ENCODE data around the gene TRAPPC3.
"Not testable (repeated sequence)": the region's sequence is repeated elsewhere in the genome, so short reads cannot be mapped to it uniquely, and the experiment has no call there.

The TRAPPC3 gene

DNA sequence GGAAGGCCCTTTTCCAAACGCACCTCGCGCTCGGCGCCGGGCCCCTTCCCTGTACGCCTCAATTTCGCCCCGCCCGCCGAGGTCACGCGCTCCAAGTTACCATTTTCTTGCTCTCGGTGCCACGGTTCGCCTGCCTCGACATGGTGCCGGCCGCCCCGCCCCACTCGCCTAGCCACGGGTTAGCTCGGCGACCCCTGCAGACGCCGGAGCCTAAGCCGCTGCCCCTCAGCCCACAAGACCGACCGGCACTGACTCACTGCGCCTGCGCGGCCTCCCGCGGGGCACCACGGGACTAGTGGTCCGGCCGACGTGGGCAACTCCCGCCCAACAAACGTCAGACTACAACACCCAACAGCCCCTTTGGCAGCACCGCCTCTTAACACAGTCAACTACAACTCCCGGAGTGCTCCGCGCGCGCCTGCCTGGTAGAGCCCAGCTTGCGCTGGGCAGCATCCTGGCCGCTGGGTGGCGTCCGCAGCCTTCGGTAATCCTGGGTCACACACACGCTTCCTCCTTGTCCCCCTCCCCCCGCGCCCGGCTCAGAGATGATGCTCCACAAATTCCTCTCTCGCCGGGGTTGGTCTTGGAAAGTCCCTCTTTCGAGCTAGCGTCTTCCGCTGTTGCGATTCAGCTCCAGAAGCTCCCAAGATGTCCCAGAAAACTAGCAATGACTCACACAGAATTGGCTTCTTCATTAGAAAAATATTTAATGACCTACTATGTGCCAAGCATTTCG lies at the start of gene TRAPPC3:
Gene TRAPPC3, minus strand, starts transcription at position 250 of the 736 bp plus-strand sequence. Its CDS starts 108 bp downstream, at position 142.
- peak; percentile 99 for DNase-seq (ENCODE audit: low read depth)

DNA sequence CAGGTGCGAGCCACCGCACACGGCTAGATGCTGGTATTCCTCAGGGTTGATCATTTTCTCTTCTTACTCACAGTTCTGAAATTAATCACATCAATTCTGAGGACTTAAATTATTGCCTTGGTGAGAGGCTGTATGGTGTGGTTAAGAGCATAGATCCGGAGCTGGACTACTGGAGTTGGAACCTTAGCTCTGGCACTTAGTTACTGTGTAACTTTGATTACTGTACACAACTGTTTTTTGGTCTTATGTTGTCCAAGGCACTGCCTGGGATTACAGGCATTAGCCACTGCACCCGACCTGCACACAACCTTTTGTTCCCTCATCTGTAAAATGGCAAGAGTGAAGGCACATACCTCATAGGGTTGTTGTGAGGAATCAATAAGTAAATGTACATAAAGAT lies 49.4 kb upstream of the TRAPPC3 start:
- DNase-seq (ENCODE audit: low read depth): no peak

DNA sequence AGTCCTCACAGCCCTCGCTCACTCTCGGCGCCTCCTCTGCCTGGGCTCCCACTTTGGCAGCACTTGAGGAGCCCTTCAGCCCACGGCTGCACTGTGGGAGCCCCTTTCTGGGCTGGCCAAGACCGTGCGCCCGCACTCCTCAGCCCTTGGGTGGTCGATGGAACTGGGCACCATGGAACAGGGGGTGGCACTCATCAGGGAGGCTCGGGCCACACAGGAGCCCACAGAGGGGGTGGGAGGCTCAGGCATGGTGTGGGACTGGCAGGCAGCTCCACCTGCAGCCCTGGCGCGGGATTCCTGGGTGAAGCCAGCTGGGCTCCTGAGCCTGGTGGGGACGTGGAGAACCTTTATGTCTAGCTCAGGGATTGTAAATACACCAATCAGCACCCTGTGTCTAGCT lies 47.5 kb upstream of the TRAPPC3 start:
- DNase-seq (ENCODE audit: low read depth): not testable (repeated sequence)

DNA sequence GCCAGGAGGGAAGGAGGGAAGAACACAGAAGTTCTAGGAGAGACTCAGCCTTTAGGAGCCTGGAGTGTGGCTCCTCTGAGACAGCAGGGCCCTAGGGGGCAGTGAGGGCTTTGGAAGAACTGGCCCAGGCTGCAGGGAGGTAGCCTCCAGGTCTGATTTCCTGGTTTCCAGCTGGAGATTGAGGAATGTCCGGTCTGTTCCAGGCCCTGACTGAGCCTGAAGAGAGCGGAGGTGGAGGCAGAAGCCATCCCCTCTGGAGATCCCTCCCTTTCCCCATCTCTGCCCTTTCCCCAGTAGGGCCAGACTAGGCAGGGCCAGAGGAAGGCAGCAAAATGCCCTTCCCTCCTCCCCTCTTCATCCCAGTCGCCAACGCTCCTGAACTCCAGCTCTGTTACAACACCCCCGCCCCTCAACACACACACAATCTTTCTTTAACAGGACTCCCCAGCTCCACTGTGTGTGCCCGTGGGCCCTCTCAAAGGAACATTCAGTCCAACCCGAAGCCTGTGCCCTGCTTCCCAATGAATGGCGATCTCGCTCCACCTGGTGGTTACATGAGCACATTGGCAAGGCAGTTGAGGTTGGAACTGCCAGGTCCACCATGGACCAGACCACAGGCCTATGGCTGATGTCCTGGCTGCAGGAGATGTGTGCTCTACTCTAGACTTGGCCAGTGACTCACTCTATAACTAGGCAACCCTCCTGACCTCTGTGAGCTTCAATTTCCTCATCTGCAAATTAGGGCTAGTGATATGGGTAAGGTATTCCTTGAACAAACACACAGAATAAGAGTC lies 38.7 kb upstream of the TRAPPC3 start:
- peak; percentile 68 for DNase-seq (ENCODE audit: low read depth)

DNA sequence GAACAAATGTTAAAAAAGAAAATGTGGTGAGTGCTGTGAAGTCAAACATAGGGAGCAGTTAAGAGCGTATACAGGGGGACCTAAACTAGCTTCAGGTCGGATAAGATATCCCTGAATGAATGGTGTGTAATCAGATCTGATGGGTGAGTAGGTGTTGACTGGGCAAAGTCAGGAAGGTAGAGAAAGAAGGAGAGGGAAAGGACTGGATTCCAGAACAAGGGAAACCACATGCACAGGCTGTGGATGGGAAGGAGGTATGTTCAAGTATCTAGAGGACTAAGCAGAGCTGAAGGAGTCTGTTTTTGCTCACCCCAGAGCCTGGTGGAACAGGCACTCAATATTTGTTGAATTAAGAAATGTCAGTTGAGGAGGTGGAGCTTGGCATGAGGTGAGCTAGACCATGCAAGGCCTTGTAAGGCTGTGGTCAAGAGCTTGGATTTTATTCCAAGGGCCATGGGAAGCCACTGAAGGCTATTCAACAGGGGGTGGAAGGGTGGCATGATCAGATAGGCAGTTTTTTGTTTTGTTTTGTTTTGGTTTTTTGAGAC lies 34.1 kb upstream of the TRAPPC3 start:
- no peak for DNase-seq (ENCODE audit: low read depth)

DNA sequence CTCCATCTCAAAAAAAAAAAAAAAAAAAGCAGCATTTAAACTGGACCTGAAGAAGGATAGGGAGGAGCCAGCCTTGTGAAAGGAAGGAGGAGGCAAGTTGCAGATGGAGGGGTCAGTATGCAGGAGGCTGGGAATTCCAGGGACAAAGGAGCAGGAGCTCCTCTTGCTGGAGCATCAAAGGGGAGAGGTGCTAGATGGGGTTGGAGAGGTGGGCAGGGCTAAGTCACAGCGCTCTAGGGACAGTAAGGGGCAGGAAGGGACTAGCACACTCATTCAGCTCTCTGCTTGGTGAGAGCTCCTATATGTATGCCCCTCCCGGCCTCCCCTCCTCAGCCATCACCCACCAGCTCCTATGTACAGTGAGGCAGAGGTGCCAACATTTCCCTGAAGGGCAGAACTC lies 33.4 kb upstream of the TRAPPC3 start:
- DNase-seq (ENCODE audit: low read depth): no peak

DNA sequence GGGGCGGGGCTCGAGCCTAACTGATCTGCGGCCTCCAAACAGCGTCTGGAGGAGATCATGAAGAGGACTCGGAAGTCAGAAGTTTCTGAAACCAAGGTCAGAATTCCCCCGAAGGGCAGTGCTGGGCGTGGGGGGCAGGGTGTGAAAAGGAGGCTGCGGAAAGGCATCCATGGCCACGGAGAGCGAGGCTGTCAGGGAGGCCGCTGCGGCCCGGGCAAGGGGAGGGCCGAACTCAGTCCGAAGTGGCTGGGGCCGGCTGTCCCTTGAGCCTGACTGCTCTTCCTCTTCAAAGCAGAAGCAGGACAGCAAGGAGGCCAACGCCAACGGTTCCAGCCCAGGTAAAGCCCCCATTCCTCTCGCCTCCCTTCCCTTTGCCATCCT lies 29.9 kb upstream of the TRAPPC3 start:
- DNase-seq (ENCODE audit: low read depth): no peak

DNA sequence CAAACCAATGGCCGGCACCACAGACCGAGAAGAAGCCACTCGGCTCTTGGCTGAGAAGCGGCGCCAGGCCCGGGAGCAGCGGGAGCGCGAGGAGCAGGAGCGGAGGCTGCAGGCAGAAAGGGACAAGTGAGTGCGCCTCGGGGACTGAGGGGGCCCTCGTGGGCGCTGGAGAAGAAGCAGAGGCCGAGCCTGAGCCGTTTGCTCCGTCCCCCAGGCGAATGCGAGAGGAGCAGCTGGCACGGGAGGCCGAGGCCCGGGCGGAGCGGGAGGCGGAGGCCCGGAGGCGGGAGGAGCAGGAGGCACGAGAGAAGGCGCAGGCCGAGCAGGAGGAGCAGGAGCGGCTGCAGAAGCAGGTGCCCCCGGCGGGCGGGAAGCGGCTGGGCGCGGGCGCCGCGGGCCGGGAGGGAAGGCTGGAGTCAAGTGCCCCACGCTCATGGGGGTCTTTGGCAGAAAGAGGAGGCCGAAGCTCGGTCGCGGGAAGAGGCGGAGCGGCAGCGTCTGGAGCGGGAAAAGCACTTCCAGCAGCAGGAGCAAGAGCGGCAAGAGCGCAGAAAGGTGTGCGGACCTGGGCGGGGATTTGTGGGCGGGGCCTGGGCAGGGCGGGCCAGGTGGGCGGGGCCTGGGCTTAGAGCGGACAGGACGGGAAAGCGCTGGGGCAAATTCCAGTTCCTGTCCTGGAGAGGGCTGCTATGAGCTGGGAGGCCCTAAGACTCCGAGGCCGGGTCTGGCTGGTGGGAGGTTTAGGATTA lies 29.4 kb upstream of the TRAPPC3 start:
- no peak for DNase-seq (ENCODE audit: low read depth)

DNA sequence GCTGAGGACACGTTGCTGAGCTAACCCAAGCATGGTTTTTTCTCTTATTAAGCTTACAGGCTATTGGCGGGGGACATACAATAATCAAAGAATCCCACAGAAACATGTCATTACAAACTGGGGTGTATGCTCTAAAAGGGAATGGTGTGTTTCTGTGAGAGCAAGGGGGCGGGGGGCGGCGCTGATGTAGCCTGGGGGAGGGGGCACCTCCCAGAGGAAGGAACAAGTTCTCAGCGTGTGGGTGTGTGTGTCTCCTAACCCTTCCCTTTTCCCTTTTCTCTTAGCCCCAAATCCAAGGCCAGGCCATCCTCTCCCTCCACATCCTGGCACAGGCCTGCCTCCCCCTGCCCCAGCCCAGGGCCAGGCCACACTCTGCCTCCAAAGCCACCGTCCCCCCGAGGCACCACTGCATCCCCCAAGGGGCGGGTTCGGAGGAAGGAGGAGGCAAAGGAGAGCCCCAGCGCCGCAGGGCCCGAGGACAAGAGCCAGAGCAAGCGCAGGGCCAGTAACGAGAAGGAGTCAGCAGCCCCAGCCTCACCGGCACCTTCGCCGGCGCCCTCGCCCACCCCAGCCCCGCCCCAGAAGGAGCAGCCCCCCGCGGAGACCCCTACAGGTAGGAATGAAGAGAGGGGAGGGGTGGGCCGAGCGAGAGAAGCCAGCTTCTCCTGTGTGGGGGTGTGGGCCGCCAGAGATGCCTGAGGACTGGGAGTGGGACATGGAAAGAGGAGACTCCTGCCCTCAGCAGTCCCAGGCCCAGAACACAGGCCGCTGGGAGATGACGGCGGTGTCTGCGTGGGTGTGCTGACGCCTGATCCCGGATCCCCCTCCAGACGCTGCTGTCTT lies 28.5 kb upstream of the TRAPPC3 start:
- DNase-seq (ENCODE audit: low read depth): no peak

DNA sequence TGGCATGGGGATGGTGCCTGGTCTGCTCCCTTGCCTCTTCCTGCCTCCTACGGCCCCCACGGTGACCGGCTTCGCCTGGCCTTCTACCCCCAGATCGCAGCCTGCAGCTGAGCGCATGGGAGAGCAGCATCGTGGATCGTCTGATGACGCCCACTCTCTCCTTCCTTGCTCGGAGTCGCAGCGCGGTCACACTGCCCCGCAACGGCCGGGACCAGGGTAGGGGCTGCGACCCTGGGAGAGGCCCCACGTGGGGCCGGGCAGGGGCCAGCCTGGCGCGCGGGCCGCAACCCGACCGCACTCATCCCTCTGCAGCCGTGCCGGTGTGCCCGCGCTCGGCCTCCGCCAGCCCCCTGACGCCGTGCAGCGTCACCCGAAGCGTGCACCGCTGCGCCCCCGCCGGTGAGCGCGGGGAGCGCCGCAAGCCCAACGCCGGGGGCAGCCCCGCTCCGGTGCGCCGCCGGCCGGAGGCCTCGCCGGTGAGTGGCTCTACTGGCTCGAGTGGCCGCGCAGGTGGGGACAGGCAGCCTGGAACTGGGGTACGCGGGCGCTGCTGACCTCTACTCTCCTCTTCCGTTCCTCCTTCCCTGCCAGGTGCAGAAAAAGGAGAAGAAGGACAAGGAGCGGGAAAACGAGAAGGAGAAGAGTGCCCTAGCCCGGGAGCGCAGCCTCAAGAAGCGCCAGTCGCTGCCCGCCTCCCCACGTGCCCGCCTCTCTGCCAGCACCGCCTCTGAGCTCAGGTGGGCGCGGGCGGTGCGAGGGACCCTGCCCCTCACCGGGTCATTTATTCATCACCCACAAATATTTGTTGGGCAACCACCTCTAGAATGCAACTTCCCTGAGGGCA lies 27.0 kb upstream of the TRAPPC3 start:
- no peak for DNase-seq (ENCODE audit: low read depth)

DNA sequence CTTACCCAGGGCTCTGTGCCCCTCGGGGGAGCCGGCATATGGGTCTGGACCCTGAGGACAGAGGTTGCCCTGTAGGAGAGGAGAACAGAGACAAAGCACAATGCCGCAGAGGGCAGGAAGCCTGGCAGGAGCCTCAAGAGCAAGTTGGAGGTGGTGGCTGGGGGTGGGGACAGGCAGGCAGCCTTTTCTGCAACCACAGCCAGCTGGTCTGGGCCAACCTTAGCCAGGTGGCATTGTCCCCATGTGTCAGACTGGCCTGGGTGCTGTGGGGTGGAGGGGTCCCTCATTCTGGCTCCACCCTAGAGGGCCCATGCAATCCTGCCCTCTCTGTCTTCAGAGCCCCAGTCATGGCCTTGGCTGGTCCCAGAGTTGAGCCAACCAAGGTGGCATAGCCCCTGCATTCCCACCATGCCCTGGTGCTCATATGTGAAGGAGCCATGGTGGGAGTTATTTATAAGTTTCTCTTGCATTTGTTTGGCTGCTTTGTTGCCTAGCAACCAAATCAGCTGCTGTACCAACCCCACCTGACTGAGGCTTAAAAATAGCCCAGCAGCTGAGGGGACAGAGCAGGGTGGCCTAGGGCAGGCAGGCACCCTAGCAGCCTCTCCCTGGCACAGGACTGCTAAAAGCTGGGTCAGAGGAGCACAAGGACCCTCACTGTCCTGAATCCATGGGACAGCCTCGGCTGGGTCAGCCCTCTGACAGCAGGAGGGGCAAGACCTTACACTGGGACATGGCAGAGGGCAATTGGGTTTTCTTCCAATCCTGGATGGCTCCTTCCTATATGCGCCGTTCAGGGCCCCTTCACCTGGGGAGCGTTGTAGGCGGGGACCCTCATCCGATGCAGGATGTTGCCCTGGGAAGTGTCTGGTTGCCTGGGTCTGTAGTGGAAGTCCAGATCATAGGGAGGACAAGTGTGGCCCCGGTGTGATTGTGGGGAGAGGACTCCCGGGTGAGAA lies 26.1 kb upstream of the TRAPPC3 start:
- no peak for DNase-seq (ENCODE audit: low read depth)

DNA sequence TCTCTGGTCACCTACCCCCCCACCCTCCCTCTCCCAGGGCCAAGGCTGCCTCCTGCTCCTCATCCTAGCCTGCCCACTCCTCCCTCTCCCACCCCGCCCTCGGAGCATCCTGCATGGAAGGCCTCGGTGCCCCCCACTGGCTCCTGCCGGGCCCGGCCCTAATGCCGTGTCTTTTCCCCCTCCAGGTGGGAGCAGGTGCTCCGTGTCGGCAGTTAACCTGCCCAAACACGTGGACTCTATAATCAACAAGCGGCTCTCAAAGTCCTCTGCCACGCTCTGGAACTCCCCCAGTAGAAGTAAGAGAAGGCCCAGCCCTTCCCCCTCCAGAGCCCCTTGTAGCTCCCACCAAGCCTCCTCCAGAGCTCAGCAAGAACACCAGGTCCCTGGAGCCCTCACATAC lies 25.4 kb upstream of the TRAPPC3 start:
- DNase-seq (ENCODE audit: low read depth): no peak

DNA sequence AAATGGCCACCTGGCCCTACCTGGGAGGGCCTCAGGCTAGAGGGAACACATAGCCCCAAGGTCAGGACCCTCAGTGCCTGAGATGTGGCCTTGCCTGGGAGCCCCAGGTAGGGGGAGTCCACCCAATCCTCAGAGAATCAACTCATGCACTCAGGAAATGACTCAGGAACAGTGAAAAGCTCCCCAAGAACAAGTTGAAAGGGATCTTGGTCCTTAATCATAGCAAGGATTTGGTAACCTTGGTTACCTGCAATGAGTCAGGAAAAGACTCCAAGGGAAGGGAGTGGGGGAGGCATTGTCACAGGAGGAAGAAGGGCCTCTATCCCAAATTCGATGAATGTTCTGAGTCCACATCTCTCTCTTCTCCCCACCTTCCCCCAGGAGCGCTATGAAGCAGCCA lies 23.7 kb upstream of the TRAPPC3 start:
- no peak for DNase-seq (ENCODE audit: low read depth)

DNA sequence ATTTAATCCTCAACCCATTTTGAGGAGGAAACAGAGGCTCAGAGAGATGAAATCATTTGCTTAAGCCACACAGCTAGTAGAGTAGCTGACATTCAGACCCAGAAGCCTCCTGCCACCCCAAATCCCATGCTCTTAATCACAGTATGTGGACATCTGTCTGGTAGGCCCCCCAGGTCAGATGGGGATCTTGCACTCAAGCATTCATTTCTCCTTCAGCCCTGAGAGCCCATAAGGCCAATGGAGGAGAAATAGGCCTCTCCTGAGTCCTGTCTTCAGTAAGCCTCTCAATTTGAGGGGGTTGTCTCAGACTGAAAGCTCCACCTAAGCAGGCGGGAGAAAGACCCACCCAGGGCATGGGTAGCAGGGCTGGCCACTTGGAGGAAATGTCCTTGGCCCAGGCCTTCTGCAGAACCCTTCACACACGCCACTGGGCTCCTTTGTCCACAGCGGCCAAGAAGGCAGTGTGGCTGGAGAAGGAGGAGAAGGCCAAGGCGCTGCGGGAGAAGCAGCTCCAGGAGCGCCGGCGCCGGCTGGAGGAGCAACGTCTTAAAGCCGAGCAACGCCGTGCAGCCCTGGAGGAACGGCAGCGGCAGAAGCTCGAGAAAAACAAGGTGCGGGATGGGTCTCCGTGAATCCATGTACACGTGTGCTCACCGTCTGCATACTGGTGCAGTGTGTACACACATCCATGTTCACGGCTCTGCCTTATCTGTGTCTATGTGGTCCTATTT lies 22.9 kb upstream of the TRAPPC3 start:
- DNase-seq (ENCODE audit: low read depth): no peak

DNA sequence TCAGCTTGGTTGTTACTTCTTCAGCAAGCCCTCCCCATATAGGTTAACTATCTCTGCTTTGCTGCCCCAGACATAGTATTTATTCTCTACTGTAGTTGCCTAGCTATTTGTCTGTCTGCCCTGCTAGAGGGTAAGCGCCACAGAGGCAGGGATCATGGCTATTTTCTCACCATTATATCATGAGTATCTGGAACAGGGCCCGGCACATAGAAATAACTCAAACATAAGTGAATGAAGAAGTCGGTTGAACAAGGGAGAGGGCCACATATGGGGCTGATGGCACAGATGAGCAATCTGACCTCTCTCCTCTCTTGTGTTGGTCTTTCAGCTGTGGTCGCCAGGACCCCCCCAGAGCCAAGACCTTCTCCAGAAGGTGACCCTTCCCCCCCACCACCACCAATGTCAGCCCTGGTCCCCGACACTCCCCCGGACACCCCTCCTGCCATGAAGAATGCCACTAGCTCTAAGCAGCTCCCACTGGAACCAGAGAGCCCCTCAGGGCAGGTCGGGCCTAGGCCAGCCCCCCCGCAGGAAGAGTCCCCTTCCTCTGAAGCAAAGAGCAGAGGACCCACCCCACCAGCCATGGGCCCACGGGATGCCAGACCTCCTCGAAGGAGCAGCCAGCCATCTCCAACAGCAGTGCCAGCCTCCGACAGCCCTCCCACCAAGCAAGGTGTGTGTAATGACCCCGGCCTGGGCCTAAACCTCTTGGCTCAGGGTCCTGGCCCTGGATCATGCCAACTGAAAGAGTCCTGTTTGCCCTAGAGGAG lies 21.5 kb upstream of the TRAPPC3 start:
- DNase-seq (ENCODE audit: low read depth): no peak

DNA sequence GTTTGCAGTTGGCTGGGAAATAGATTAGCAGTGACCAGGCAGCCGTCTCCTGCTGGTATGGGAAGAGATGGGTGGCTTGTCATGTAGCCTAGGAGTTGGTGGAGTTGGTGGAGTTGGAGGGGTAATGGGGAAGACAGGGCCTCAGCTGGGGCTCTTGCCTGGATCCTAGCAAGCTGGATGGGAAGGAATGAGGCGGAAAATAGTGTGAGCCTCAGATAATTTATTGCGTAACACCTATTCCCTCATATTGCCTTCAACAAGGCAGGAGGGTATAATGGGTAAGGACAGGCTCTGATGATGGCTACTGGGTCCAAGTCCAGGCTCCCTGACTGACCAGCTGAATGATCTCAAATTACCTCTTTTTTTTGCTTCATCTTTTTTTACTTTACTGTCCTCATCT lies 19.2 kb upstream of the TRAPPC3 start:
- no peak for DNase-seq (ENCODE audit: low read depth)

DNA sequence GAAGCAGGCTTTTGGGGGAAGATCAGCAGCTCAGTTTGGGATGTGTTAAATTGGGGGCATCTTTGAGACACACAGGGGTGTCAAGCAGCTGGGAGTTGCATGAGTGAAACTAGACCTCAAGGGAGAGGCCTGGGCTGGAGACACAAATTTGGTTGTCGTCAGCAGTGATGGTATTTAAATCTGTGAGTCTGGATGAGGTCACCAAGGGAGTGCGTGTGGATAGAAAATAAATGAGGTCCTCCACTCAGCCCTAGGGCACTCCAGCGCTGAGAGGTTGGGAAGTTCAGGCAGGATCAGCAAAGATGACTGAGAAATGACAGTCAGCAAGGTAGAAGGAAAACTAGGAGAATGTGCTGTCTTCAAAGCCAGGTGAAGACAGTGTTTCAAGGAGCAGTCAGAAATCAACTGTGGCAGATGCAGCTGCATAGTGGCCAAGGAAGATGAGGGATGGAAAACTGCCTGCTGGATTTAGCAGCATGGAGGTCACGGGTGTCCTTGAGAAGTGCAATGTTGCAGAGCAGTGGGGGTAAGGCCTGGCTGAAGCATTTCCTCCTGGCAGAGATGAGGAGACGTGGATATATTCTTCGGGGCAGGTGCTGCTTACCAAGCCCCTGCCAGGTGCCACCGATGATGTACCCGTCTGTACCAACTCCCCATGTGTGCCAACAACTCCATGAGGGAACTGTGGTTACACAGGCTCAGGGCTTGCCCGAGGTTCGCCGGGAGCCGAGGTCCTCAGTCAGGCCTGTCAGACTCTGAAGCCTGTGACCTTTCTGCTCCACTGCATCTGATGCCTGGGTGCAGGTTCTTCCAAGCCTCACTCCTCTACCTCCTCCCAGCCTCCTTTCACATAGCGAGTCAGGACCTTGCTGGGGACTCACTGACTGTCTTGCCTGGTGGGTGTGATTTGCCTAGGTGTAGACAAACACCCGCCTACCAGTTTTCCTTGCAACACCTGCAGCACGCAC lies 17.9 kb upstream of the TRAPPC3 start:
- no peak for DNase-seq (ENCODE audit: low read depth)
